ENCODE measurements around the gene RRH. TPM values are rescaled to one million over a fixed set of nuclear protein-coding genes. Genes with fewer than 3 reads are reported as not detected.
"Not testable (repeated sequence)": the region's sequence is repeated elsewhere in the genome, so short reads cannot be mapped to it uniquely, and the experiment has no call there.

RRH gene
- polyA plus RNA-seq, 4 donors = 0.15 to 0.21 TPM; not detected in 2

DNA sequence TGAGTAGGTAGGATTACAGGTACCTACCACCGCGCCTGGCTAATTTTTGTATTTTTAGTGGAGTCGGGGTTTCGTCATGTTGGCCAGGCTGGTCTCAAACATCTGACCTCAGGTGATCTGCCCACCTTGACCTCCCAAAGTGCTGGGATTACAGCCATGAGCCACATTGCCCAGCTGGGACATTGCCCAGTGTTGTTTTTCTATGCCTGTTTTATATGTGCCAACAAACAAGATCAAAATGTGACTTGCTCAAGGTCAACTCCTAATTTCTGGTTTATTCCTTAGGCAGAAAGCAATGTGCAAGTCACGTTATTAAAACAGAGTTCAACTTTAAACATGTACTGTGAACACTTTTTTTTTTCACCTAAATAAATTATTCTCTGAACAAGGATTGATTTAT, 22.8 kb downstream of the RRH start:
- no peak for DNase-seq
- Histone ChIP-seq H3K27ac (ENCODE audit: low read depth in 1 of 3, low read length in 2 of 3) (no peak overlapping the region), H3K27me3 (ENCODE audit: control insufficient read depth in 3 of 3, insufficient read depth in 3 of 3, low read length in 3 of 3) (no peaks in the 10 kb centered on the region), H3K9me3 (ENCODE audit: control insufficient read depth in 2 of 2, insufficient read depth in 1 of 2, low read depth in 1 of 2, low read length in 1 of 2) (no peaks in the 10 kb centered on the region), H3K4me3 (ENCODE audit: low read depth in 1 of 3, low read length in 3 of 3) (no peak overlapping the region), H3K36me3 (ENCODE audit: control insufficient read depth in 3 of 3, insufficient read depth in 2 of 3, low read depth in 1 of 3, low read length in 3 of 3) (no peaks in the 10 kb centered on the region), H3K4me1 (ENCODE audit: control insufficient read depth in 3 of 3, insufficient read depth in 2 of 3, low read depth in 1 of 3, low read length in 2 of 3) (peaks cover 0 to 4% (median 2%) of the 10 kb centered on the region in 3 donors)
- FAIRE-seq = no peak
- 66 to 83% (median 74%) methylated on average over 5 of the region's 5 CpGs for WGBS, 3 donors

- not testable (repeated sequence) for DNase-seq; H3K36me3 ChIP-seq (ENCODE audit: control insufficient read depth in 3 of 3, insufficient read depth in 2 of 3, low read depth in 1 of 3, low read length in 3 of 3); H3K27me3 ChIP-seq (ENCODE audit: control insufficient read depth in 3 of 3, insufficient read depth in 3 of 3, low read length in 3 of 3); H3K4me1 ChIP-seq (ENCODE audit: control insufficient read depth in 3 of 3, insufficient read depth in 2 of 3, low read depth in 1 of 3, low read length in 2 of 3); H3K4me3 ChIP-seq (ENCODE audit: low read depth in 1 of 3, low read length in 3 of 3); H3K9me3 ChIP-seq (ENCODE audit: control insufficient read depth in 2 of 2, insufficient read depth in 1 of 2, low read depth in 1 of 2, low read length in 1 of 2); H3K27ac ChIP-seq (ENCODE audit: low read depth in 1 of 3, low read length in 2 of 3); FAIRE-seq
- WGBS, 3 donors = 55 to 75% (median 57%) methylated on average over 4 of the region's 4 CpGs
Measured at GRCh38 chr4:109859426-109860300, 31.9 kb downstream of the RRH start.

GRCh38 chr4:109861271-109861670, 33.5 kb downstream of the RRH start:
- 93 to 96% (median 95%) methylated on average over 2 of the region's 2 CpGs for WGBS, 3 donors
- no peak for DNase-seq
- H3K4me1 ChIP-seq (ENCODE audit: control insufficient read depth in 3 of 3, insufficient read depth in 2 of 3, low read depth in 1 of 3, low read length in 2 of 3) = no peaks in the 10 kb centered on the region
- no peak overlapping the region for H3K27ac ChIP-seq (ENCODE audit: low read depth in 1 of 3, low read length in 2 of 3)
- no peak overlapping the region for H3K4me3 ChIP-seq (ENCODE audit: low read depth in 1 of 3, low read length in 3 of 3)
- no peaks in the 10 kb centered on the region for H3K36me3 ChIP-seq (ENCODE audit: control insufficient read depth in 3 of 3, insufficient read depth in 2 of 3, low read depth in 1 of 3, low read length in 3 of 3)
- no peak for FAIRE-seq
- H3K9me3 ChIP-seq (ENCODE audit: control insufficient read depth in 2 of 2, insufficient read depth in 1 of 2, low read depth in 1 of 2, low read length in 1 of 2) = peaks cover 0 to 4% of the 10 kb centered on the region in 2 donors
- H3K27me3 ChIP-seq (ENCODE audit: control insufficient read depth in 3 of 3, insufficient read depth in 3 of 3, low read length in 3 of 3) = no peaks in the 10 kb centered on the region

- H3K4me1 ChIP-seq (ENCODE audit: control insufficient read depth in 3 of 3, insufficient read depth in 2 of 3, low read depth in 1 of 3, low read length in 2 of 3) = no peaks in the 10 kb centered on the region
- no peaks in the 10 kb centered on the region for H3K27me3 ChIP-seq (ENCODE audit: control insufficient read depth in 3 of 3, insufficient read depth in 3 of 3, low read length in 3 of 3)
- FAIRE-seq (no peak), DNase-seq (peak in 1 of 2 donors; percentile 36)
- H3K9me3 ChIP-seq (ENCODE audit: control insufficient read depth in 2 of 2, insufficient read depth in 1 of 2, low read depth in 1 of 2, low read length in 1 of 2) = peaks cover 0 to 4% of the 10 kb centered on the region in 2 donors
- H3K36me3 ChIP-seq (ENCODE audit: control insufficient read depth in 3 of 3, insufficient read depth in 2 of 3, low read depth in 1 of 3, low read length in 3 of 3) = no peaks in the 10 kb centered on the region
- peak overlapping the region in 1 of 3 donors; percentile 23 for H3K27ac ChIP-seq (ENCODE audit: low read depth in 1 of 3, low read length in 2 of 3)
- 66 to 76% (median 69%) methylated on average over 3 of the region's 3 CpGs for WGBS, 3 donors
- H3K4me3 ChIP-seq (ENCODE audit: low read depth in 1 of 3, low read length in 3 of 3) = no peak overlapping the region
Measured at GRCh38 chr4:109861916-109862511, 34.2 kb downstream of the RRH start.

- no peaks in the 10 kb centered on the region for H3K27me3 ChIP-seq (ENCODE audit: control insufficient read depth in 3 of 3, insufficient read depth in 3 of 3, low read length in 3 of 3)
- peaks cover 0 to 4% of the 10 kb centered on the region in 2 donors for H3K9me3 ChIP-seq (ENCODE audit: control insufficient read depth in 2 of 2, insufficient read depth in 1 of 2, low read depth in 1 of 2, low read length in 1 of 2)
- H3K4me1 ChIP-seq (ENCODE audit: control insufficient read depth in 3 of 3, insufficient read depth in 2 of 3, low read depth in 1 of 3, low read length in 2 of 3) = no peaks in the 10 kb centered on the region
- DNase-seq (no peak), FAIRE-seq (no peak)
- H3K27ac ChIP-seq (ENCODE audit: low read depth in 1 of 3, low read length in 2 of 3) = no peak overlapping the region
- H3K4me3 ChIP-seq (ENCODE audit: low read depth in 1 of 3, low read length in 3 of 3) = no peak overlapping the region
- H3K36me3 ChIP-seq (ENCODE audit: control insufficient read depth in 3 of 3, insufficient read depth in 2 of 3, low read depth in 1 of 3, low read length in 3 of 3) = no peaks in the 10 kb centered on the region
Measured at GRCh38 chr4:109864134-109864533, 36.4 kb downstream of the RRH start.

- Histone ChIP-seq H3K27ac (ENCODE audit: low read depth in 1 of 3, low read length in 2 of 3) (no peak overlapping the region), H3K4me1 (ENCODE audit: control insufficient read depth in 3 of 3, insufficient read depth in 2 of 3, low read depth in 1 of 3, low read length in 2 of 3) (no peaks in the 10 kb centered on the region), H3K4me3 (ENCODE audit: low read depth in 1 of 3, low read length in 3 of 3) (no peak overlapping the region), H3K9me3 (ENCODE audit: control insufficient read depth in 2 of 2, insufficient read depth in 1 of 2, low read depth in 1 of 2, low read length in 1 of 2) (no peaks in the 10 kb centered on the region), H3K36me3 (ENCODE audit: control insufficient read depth in 3 of 3, insufficient read depth in 2 of 3, low read depth in 1 of 3, low read length in 3 of 3) (no peaks in the 10 kb centered on the region), H3K27me3 (ENCODE audit: control insufficient read depth in 3 of 3, insufficient read depth in 3 of 3, low read length in 3 of 3) (no peaks in the 10 kb centered on the region)
- WGBS, 3 donors = 93 to 96% (median 93%) methylated on average over 5 of the region's 5 CpGs
- FAIRE-seq (no peak), DNase-seq (no peak)
Measured at GRCh38 chr4:109870061-109870460, 42.3 kb downstream of the RRH start.

DNA sequence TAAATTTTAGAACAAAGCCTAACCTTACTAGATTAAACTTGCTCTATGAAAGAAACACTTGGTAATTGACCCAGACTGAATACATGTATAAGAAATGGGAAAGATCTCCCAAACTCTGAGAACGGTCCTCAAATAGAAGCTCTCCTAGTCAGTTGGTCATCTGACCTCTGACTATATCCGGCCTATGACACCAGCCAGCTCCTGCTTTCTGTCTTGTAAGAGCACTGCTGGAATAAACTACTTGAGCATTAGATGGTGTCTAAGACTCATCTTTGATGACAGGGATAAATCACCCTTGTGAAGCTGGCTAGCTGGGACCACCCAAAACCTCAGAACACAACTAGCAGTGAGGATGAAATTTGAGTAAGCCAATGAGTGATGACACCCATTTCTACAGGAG, 44.3 kb downstream of the RRH start:
- H3K27ac ChIP-seq (ENCODE audit: low read depth in 1 of 3, low read length in 2 of 3) = no peak overlapping the region
- H3K4me3 ChIP-seq (ENCODE audit: low read depth in 1 of 3, low read length in 3 of 3) = no peak overlapping the region
- no peaks in the 10 kb centered on the region for H3K9me3 ChIP-seq (ENCODE audit: control insufficient read depth in 2 of 2, insufficient read depth in 1 of 2, low read depth in 1 of 2, low read length in 1 of 2)
- DNase-seq = no peak
- H3K27me3 ChIP-seq (ENCODE audit: control insufficient read depth in 3 of 3, insufficient read depth in 3 of 3, low read length in 3 of 3) = no peaks in the 10 kb centered on the region
- no peaks in the 10 kb centered on the region for H3K36me3 ChIP-seq (ENCODE audit: control insufficient read depth in 3 of 3, insufficient read depth in 2 of 3, low read depth in 1 of 3, low read length in 3 of 3)
- no peak for FAIRE-seq
- whole genome bisulfite sequencing, 3 donors = 90 to 94% (median 93%) methylated on average over 2 of the region's 2 CpGs
- no peaks in the 10 kb centered on the region for H3K4me1 ChIP-seq (ENCODE audit: control insufficient read depth in 3 of 3, insufficient read depth in 2 of 3, low read depth in 1 of 3, low read length in 2 of 3)

DNA sequence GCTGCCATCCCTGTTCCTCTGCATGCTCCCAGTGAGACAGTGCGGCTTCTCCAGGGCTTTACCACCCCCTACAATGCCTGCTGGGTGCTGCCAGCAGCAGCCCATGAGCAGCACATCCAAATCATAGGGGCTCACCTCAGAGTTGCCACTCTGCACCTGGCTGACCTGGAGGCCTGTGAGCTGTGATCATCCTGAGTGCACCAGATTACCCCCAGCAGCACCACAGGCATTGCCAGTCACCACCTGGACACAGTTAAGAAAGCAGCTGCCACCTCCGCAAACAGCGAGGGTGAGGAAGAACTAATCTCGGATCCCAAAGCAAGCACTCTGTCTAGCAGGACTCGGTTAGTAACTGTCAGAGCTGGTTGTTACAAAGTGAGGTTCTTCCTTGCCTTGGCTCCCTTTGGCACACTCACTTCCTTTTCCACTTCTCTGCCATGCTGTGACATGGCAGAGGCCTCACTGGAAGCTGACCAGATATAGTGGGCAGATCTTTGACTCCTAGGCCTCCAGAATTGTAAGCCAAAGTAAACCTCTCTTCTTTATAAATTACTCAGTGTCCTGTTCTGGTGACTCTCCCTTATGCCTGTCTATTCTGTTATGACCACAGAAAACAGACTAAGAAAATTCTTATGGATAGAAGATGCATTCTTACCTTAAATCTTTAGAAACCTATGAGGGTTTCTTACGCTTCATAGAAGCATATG, 45.3 kb downstream of the RRH start:
- no peaks in the 10 kb centered on the region for H3K9me3 ChIP-seq (ENCODE audit: control insufficient read depth in 2 of 2, insufficient read depth in 1 of 2, low read depth in 1 of 2, low read length in 1 of 2)
- H3K36me3 ChIP-seq (ENCODE audit: control insufficient read depth in 3 of 3, insufficient read depth in 2 of 3, low read depth in 1 of 3, low read length in 3 of 3) = no peaks in the 10 kb centered on the region
- H3K27ac ChIP-seq (ENCODE audit: low read depth in 1 of 3, low read length in 2 of 3) = no peak overlapping the region
- no peaks in the 10 kb centered on the region for H3K27me3 ChIP-seq (ENCODE audit: control insufficient read depth in 3 of 3, insufficient read depth in 3 of 3, low read length in 3 of 3)
- no peak overlapping the region for H3K4me3 ChIP-seq (ENCODE audit: low read depth in 1 of 3, low read length in 3 of 3)
- no peaks in the 10 kb centered on the region for H3K4me1 ChIP-seq (ENCODE audit: control insufficient read depth in 3 of 3, insufficient read depth in 2 of 3, low read depth in 1 of 3, low read length in 2 of 3)
- 94 to 96% (median 94%) methylated on average over 6 of the region's 6 CpGs for WGBS, 3 donors
- no peak for FAIRE-seq
- DNase-seq = no peak

Measured in small intestine (tissue), 7 donors.